Endothelial cell of umbilical vein (primary cell): Measurements from ENCODE around the gene ATRIP. TPM values are rescaled to one million over a fixed set of nuclear protein-coding genes. Genes with fewer than 3 reads are reported as not detected.

Experiments used
- BruUV-seq: library from RNA; stranded (reverse); fragments of 400-500 nt; replicated peaks from 2 replicates; lab custom pipeline; 2021; lab: Mats Ljungman, UMichigan
- CTCF ChIA-PET: fragments of 300-600, 350-600 bp; sonication (Branson Sonifier 250); formaldehyde crosslinking; loops from one replicate; lab custom pipeline; 2021; ENCODE audit warnings: antibody characterized with exemption, inconsistent platforms; lab: Charles Lee
- POLR2A ChIA-PET: fragments of 300-600, 350-600 bp; sonication (Branson Sonifier 250); formaldehyde crosslinking; loops from one replicate; lab custom pipeline; 2021; ENCODE audit warnings: antibody characterized with exemption, inconsistent platforms; lab: Charles Lee
- DNase-seq: peaks from one replicate; pipeline ENCODE4 v3.0.0-alpha.2; 2011; ENCODE audit warnings: low read depth, low spot score
- FAIRE-seq: peaks from 2 replicates; lab custom pipeline; 2011; peaks lifted over from hg19 to GRCh38; lab: Jason Lieb, UNC
- H2AFZ ChIP-seq: 2 replicates; pipeline ENCODE4 v1.6.0; 2012; ENCODE audit warnings: low read depth, low read length, control low read depth, inconsistent platforms
- H3K27ac ChIP-seq: 2 replicates; pipeline ENCODE4 v1.5.1; 2011; ENCODE audit warnings: low read depth, mild to moderate bottlenecking, control low read depth, low read length, moderate library complexity; ENCODE audit not compliant: insufficient read depth
- H3K27me3 ChIP-seq, 2 experiments: 2 replicates each; pipeline versions ENCODE4 v1.6.0 to v1.6.1; 2011; ENCODE audit warnings: low read length in 2 of 2, mixed read lengths in 1 of 2; ENCODE audit not compliant: control insufficient read depth in 2 of 2, insufficient read depth in 2 of 2
- H3K36me3 ChIP-seq, 2 experiments: 2 replicates in 1 of 2; 3 replicates in 1 of 2; pipeline ENCODE4 v1.5.1; 2011; ENCODE audit warnings: low read length in 2 of 2, mild to moderate bottlenecking in 1 of 2, moderate library complexity in 1 of 2; ENCODE audit not compliant: control insufficient read depth in 2 of 2, insufficient read depth in 2 of 2; ENCODE audit errors: extremely low read depth in 1 of 2
- H3K4me1 ChIP-seq: 3 replicates; pipeline ENCODE4 v1.5.1; 2011; ENCODE audit warnings: mild to moderate bottlenecking, low read length; ENCODE audit not compliant: control insufficient read depth, insufficient read depth; ENCODE audit errors: extremely low read depth
- H3K4me2 ChIP-seq: 2 replicates; pipeline ENCODE4 v1.6.1; 2011; ENCODE audit warnings: low read length, control low read depth, mixed read lengths; ENCODE audit not compliant: insufficient read depth
- H3K4me3 ChIP-seq, 3 experiments: fragments of 200-600 bp in 1 of 3; sonication (generic), shearing (Covaris generic) in 1 of 3; replicated peaks in 1 of 3; 2 replicates each; pipeline ENCODE4 v1.5.1; 2011 to 2016; ENCODE audit warnings: control low read depth in 3 of 3, low read length in 3 of 3, mild to moderate bottlenecking in 2 of 3, inconsistent platforms in 1 of 3, low read depth in 1 of 3, moderate library complexity in 1 of 3; ENCODE audit not compliant: insufficient read depth in 1 of 3
- H3K79me2 ChIP-seq: 2 replicates; pipeline ENCODE4 v1.6.0; 2012; ENCODE audit warnings: low read length, inconsistent platforms; ENCODE audit not compliant: control insufficient read depth, insufficient read depth
- H3K9ac ChIP-seq: replicated peaks from 2 replicates; pipeline ENCODE3; 2011; ENCODE audit warnings: low read length, control low read depth; ENCODE audit not compliant: insufficient read depth; ENCODE audit errors: extremely low read depth
- H3K9me1 ChIP-seq: replicated peaks from 3 replicates; pipeline ENCODE4 v1.6.0; 2011; ENCODE audit warnings: mild to moderate bottlenecking, low read length; ENCODE audit not compliant: control insufficient read depth, insufficient read depth; ENCODE audit errors: extremely low read depth
- H3K9me3 ChIP-seq: replicated peaks from 2 replicates; pipeline ENCODE4 v1.5.1; 2012; ENCODE audit warnings: low read length, inconsistent platforms; ENCODE audit not compliant: control insufficient read depth, insufficient read depth
- H4K20me1 ChIP-seq: replicated peaks from 2 replicates; pipeline ENCODE3; 2011; ENCODE audit warnings: mild to moderate bottlenecking, low read length; ENCODE audit not compliant: control insufficient read depth, insufficient read depth; ENCODE audit errors: extremely low read depth
- CTCF ChIP-seq, 2 donors: IDR thresholded peaks; 1 replicate in 1 of 2; 2 replicates in 1 of 2; pipeline ENCODE4 v1.5.1; 2011; ENCODE audit warnings: low read length in 2 of 2, mild to moderate bottlenecking in 2 of 2, moderate library complexity in 2 of 2, control low read depth in 1 of 2, inconsistent platforms in 1 of 2, low read depth in 1 of 2; ENCODE audit not compliant: insufficient read depth in 1 of 2; ENCODE audit errors: extremely low read depth in 1 of 2
- EZH2 ChIP-seq: IDR thresholded peaks from 2 replicates; pipeline ENCODE4 v1.6.1; 2012; ENCODE audit warnings: borderline replicate concordance, low read depth, mild to moderate bottlenecking, moderate library complexity, low read length, inconsistent platforms; ENCODE audit not compliant: severe bottlenecking
- FOS ChIP-seq: IDR thresholded peaks from 2 replicates; pipeline ENCODE4 v1.6.1; 2011; ENCODE audit warnings: mild to moderate bottlenecking, low read length, moderate library complexity, borderline replicate concordance; ENCODE audit not compliant: insufficient read depth
- GATA2 ChIP-seq: IDR thresholded peaks from 2 replicates; pipeline ENCODE4 v1.7.0; 2011; ENCODE audit warnings: low read depth, mild to moderate bottlenecking, moderate library complexity, mixed read lengths, low read length; ENCODE audit not compliant: insufficient read length, insufficient read depth
- JUN ChIP-seq: IDR thresholded peaks from 2 replicates; pipeline ENCODE4 v1.6.1; 2011; ENCODE audit warnings: borderline replicate concordance, low read depth; ENCODE audit not compliant: insufficient read length, insufficient read depth
- MAX ChIP-seq: IDR thresholded peaks from 2 replicates; pipeline ENCODE4 v1.6.1; 2011; ENCODE audit not compliant: insufficient read depth, insufficient read length
- MYC ChIP-seq: IDR thresholded peaks from one replicate; pipeline ENCODE4 v1.6.1; 2011; ENCODE audit warnings: mild to moderate bottlenecking, low read depth, low read length
- POLR2AphosphoS5 ChIP-seq: IDR thresholded peaks from 2 replicates; pipeline ENCODE4 v1.6.1; 2012; ENCODE audit warnings: low read depth, mild to moderate bottlenecking, control low read depth, low read length, moderate library complexity; ENCODE audit not compliant: insufficient read depth
- dilution Hi-C: fragments of 300-500 bp; cut with MboI; formaldehyde crosslinking; loops from one replicate; pipeline ENCODE4 v1.15.0; 2019; ENCODE audit warnings: low sequenced_read_pairs; ENCODE audit not compliant: extremely low pct_ligation_motif_present
- intact Hi-C: fragments of 100-400 bp; cut with micrococcal nuclease; formaldehyde crosslinking; loops from one replicate; pipeline ENCODE4 v1.10.0; 2022
- polyA plus RNA-seq, 4 experiments: library from polyadenylated mRNA; depleted of rRNA in 3 of 4; stranded (reverse) in 3 of 4; unstranded in 1 of 4; fragments of >200 nt; gene quantifications; 2 replicates each; pipeline versions ENCODE4 v1.2.1 to v1.2.3, GENCODE V29; 2011 to 2012; ENCODE audit warnings: missing spikeins in 1 of 4
- total RNA-seq: library from RNA; stranded (reverse); gene quantifications from 2 replicates; pipeline ENCODE4 v1.2.3, GENCODE V29; 2021

ATRIP gene
- total and polyA plus RNA-seq, 2 donors (not counting 3 experiments of a cell fraction or from before 2014, with no cell fraction given), result 10.6 to 14.7 TPM

GRCh38 chr3:48505146-48505545, 58.6 kb downstream of the ATRIP start:
- Histone ChIP-seq H3K79me2 (no peaks in the 10 kb centered on the region), H3K4me1 (peaks cover 21% of the 10 kb centered on the region), H3K9ac (no peak overlapping the region), H3K27me3 (no peaks in the 10 kb centered on the region), H3K27ac (no peak overlapping the region), H3K9me3 (no peaks in the 10 kb centered on the region), H3K4me2 (no peak overlapping the region), H2AFZ (no peak overlapping the region), H3K4me3 (no peak overlapping the region), H4K20me1 (no peaks in the 10 kb centered on the region), H3K36me3 (no peaks in the 10 kb centered on the region), H3K9me1 (no peaks in the 10 kb centered on the region)
- no peak for TF ChIP-seq EZH2
- FAIRE-seq, result no peak
- ChIA-PET POLR2A (no interaction called here), CTCF (interaction anchor here (0.8 to 2.3 kb wide), 11 partner anchors 18 to 104 kb away, joined by 3 to 14 read pairs (median 4); a partner anchor contains a TSS)
- no TSS peak for BruUV-seq
- intact Hi-C loops (loop anchor here (2.0 kb wide), 3 partner anchors 44 to 64 kb away; partner anchors contain the start of genes CCDC51, PFKFB4 and TMA7), dilution Hi-C loops (no loop called here)
- no peak for DNase-seq

- no TSS peak for BruUV-seq
- no peaks in the 10 kb centered on the region for H3K79me2 ChIP-seq
Measured at GRCh38 chr3:48505968-48506504, 59.5 kb downstream of the ATRIP start.

More at GRCh38 chr3:48505968-48506504, 59.5 kb downstream of the ATRIP start:
- Histone ChIP-seq H3K36me3 (no peaks in the 10 kb centered on the region), H3K4me2 (no peak overlapping the region), H3K9me3 (no peaks in the 10 kb centered on the region), H3K4me1 (peaks cover 21% of the 10 kb centered on the region), H3K9me1 (no peaks in the 10 kb centered on the region), H3K27ac (no peak overlapping the region), H3K4me3 (no peak overlapping the region), H2AFZ (no peak overlapping the region), H3K9ac (no peak overlapping the region), H4K20me1 (no peaks in the 10 kb centered on the region), H3K27me3 (no peaks in the 10 kb centered on the region)
- no peak for DNase-seq
- CTCF ChIA-PET, result interaction anchor here (0.8 to 2.8 kb wide), 5 partner anchors 33 to 105 kb away, joined by 3 to 20 read pairs (median 3); no protein-coding TSS in a partner anchor
- intact Hi-C loops (loop anchor here (2.0 kb wide), 3 partner anchors 43 to 65 kb away; partner anchors contain the start of genes CCDC51, PFKFB4 and TMA7), dilution Hi-C loops (no loop called here)
- TF ChIP-seq MAX (no peak), MYC (no peak), GATA2 (no peak), JUN (no peak), POLR2AphosphoS5 (no peak), FOS (no peak), CTCF (IDR thresholded peaks at IDR 0.05; ENCODE audit: extremely low read depth in 1 of 2, insufficient read depth in 1 of 2, low read depth in 1 of 2, low read length in 2 of 2) (no peak), EZH2 (no peak)
- POLR2A ChIA-PET, result interaction anchor here (1.0 kb wide), 1 partner anchor 33 kb away, joined by 8 read pairs; no protein-coding TSS in a partner anchor
- no peak for FAIRE-seq
